ENCODE data around the gene TAF6. TPM values are rescaled to one million over a fixed set of nuclear protein-coding genes. Genes with fewer than 3 reads are reported as not detected.
A peak's percentile ranks its signal among the peaks of the same experiment; 100 is the strongest.

Gene TAF6
- total and polyA plus RNA-seq, 2 experiments from 2014 or later = 56.3 to 141 TPM

GRCh38 chr7:100102950-100103840 lies 16.0 kb downstream of the TAF6 start:
- Histone ChIP-seq H3K9me2 (ENCODE audit: insufficient read depth) (no peaks in the 10 kb centered on the region), H3K27me3 (ENCODE audit: insufficient read depth) (no peaks in the 10 kb centered on the region), H3K4me2 (no peak overlapping the region), H3F3A (replicated peaks; ENCODE audit: low read depth) (peaks cover 28% of the 10 kb centered on the region), H4K20me1 (replicated peaks; ENCODE audit: insufficient read depth) (peaks cover 16% of the 10 kb centered on the region), H3K4me1 (ENCODE audit: insufficient read depth) (peaks cover 13% of the 10 kb centered on the region), H3K27ac (ENCODE audit: low read depth) (no peak overlapping the region), H2AFZ (no peak overlapping the region), H3K79me2 (replicated peaks; ENCODE audit: insufficient read depth) (peaks cover 37% of the 10 kb centered on the region), H3K4me3 (peak overlapping the region; percentile 100; the same call in 1 of the 2 replicates), H3K36me3 (ENCODE audit: insufficient read depth) (peaks cover 23% of the 10 kb centered on the region)
- Mint-ChIP-seq H3K9me3 (no peaks in the 10 kb centered on the region), H3K27me3 (ENCODE audit: insufficient read depth, low read depth, poor library complexity) (peaks cover 58% of the 10 kb centered on the region), H3K27ac (peak overlapping the region; percentile 99; the same call in 1 of the 2 replicates), H3K4me3 (peak overlapping the region; percentile 95), H3K36me3 (ENCODE audit: low read depth) (peaks cover 72% of the 10 kb centered on the region), H3K4me1 (peaks cover 27% of the 10 kb centered on the region)
- no peak for TF ChIP-seq ZNF462 (CRISPR knock-in tag; IDR thresholded peaks at IDR 0.05)
- no peak for TF ChIP-seq EZH2 (IDR thresholded peaks at IDR 0.05; ENCODE audit: low read depth, unreplicated experiment)
- ATAC-seq = no peak
- DNase-seq (ENCODE audit: low spot score) = no peak
